SK-N-SH (cell line): ENCODE measurements around the gene NOPCHAP1. TPM values are rescaled to one million over a fixed set of nuclear protein-coding genes. Genes with fewer than 3 reads are reported as not detected.

ENCODE experiments used
- CTCF ChIA-PET: fragments of 300-600, 350-600 bp; formaldehyde crosslinking; extraction: SDS; loops from one replicate; lab custom pipeline; 2021; lab: Yijun Ruan, JAX
- POLR2A ChIA-PET: fragments of 350-600 bp; sonication (Branson Sonifier 250); formaldehyde crosslinking; extraction: SDS; loops from one replicate; lab custom pipeline; 2020; ENCODE audit warnings: antibody characterized with exemption, inconsistent platforms; lab: Yijun Ruan, JAX
- DNase-seq: peaks from one replicate; pipeline ENCODE4 v3.0.0; 2012
- H2AFZ ChIP-seq: fragments of 200-600 bp; sonication (generic); 2 replicates; pipeline ENCODE4 v1.8.1; 2016; ENCODE audit warnings: antibody characterized with exemption, mild to moderate bottlenecking, low read depth
- H3F3A ChIP-seq: fragments of 200-600 bp; sonication (generic); replicated peaks from 2 replicates; pipeline ENCODE3; 2016; ENCODE audit warnings: antibody characterized with exemption, mild to moderate bottlenecking; ENCODE audit not compliant: insufficient read depth
- H3K27ac ChIP-seq, 2 experiments: fragments of 200-500 bp in 1 of 2; fragments of 200-600 bp in 1 of 2; sonication (Bioruptor generic) in 1 of 2; sonication (generic), shearing (Covaris generic) in 1 of 2; 2 replicates each; pipeline versions ENCODE4 v1.5.1 to v1.6.1; 2014 to 2016; ENCODE audit warnings: low read depth in 2 of 2, inconsistent platforms in 1 of 2, low read length in 1 of 2, mild to moderate bottlenecking in 1 of 2, mixed read lengths in 1 of 2
- H3K27me3 ChIP-seq: fragments of 200-600 bp; sonication (generic), shearing (Covaris generic); 2 replicates; pipeline ENCODE4 v1.6.1; 2016; ENCODE audit warnings: mixed run types; ENCODE audit not compliant: insufficient read depth
- H3K36me3 ChIP-seq, 2 experiments: fragments of 200-500 bp in 1 of 2; fragments of 200-600 bp in 1 of 2; sonication (Bioruptor generic) in 1 of 2; sonication (generic) in 1 of 2; replicated peaks in 1 of 2; 2 replicates each; pipeline versions ENCODE3 to v1.5.1; 2014 to 2016; ENCODE audit warnings: low read length in 1 of 2, mild to moderate bottlenecking in 1 of 2; ENCODE audit not compliant: insufficient read depth in 2 of 2, control insufficient read depth in 1 of 2
- H3K4me1 ChIP-seq, 2 experiments: fragments of 200-500 bp in 1 of 2; fragments of 200-600 bp in 1 of 2; sonication (Bioruptor generic) in 1 of 2; sonication (generic), shearing (Covaris generic) in 1 of 2; 2 replicates each; pipeline versions ENCODE4 v1.5.1 to v1.6.1; 2014 to 2016; ENCODE audit warnings: low read depth in 1 of 2, low read length in 1 of 2, mixed run types in 1 of 2; ENCODE audit not compliant: insufficient read depth in 2 of 2, control insufficient read depth in 1 of 2
- H3K4me2 ChIP-seq: fragments of 200-600 bp; sonication (generic), shearing (Covaris generic); 2 replicates; pipeline ENCODE4 v1.6.1; 2017; ENCODE audit warnings: mixed run types
- H3K4me3 ChIP-seq, 2 experiments: fragments of 200-500 bp in 1 of 2; fragments of 200-600 bp in 1 of 2; sonication (Bioruptor generic) in 1 of 2; sonication (generic), shearing (Covaris generic) in 1 of 2; 2 replicates each; pipeline versions ENCODE4 v1.5.1 to v1.8.1; 2014 to 2016; ENCODE audit warnings: low read depth in 2 of 2, inconsistent platforms in 1 of 2, low read length in 1 of 2, mild to moderate bottlenecking in 1 of 2, mixed read lengths in 1 of 2, moderate library complexity in 1 of 2
- H3K79me2 ChIP-seq: fragments of 200-600 bp; sonication (generic); 2 replicates; pipeline ENCODE4 v1.8.1; 2017; ENCODE audit warnings: mild to moderate bottlenecking; ENCODE audit not compliant: insufficient read depth
- H3K9ac ChIP-seq: fragments of 200-600 bp; sonication (generic); 2 replicates; pipeline ENCODE4 v1.6.1; 2017; ENCODE audit warnings: mixed run types
- H3K9me2 ChIP-seq: fragments of 200-600 bp; sonication (generic); 2 replicates; pipeline ENCODE4 v1.6.1; 2017; ENCODE audit warnings: mixed run types
- H3K9me3 ChIP-seq: fragments of 200-600 bp; sonication (generic); 2 replicates; pipeline ENCODE4 v1.6.1; 2017; ENCODE audit warnings: mixed run types, mild to moderate bottlenecking, moderate library complexity
- H4K20me1 ChIP-seq: fragments of 200-600 bp; sonication (generic); 2 replicates; pipeline ENCODE4 v1.6.1; 2017; ENCODE audit warnings: mild to moderate bottlenecking, mixed run types; ENCODE audit not compliant: insufficient read depth
- CHD2 ChIP-seq: fragments of 150-350 bp; IDR thresholded peaks from 2 replicates; pipeline ENCODE4 v1.6.1; 2018; ENCODE audit warnings: low read length; ENCODE audit not compliant: partially characterized antibody
- FOSL2 ChIP-seq: IDR thresholded peaks from 2 replicates; pipeline ENCODE4 v1.4.0; 2012; ENCODE audit warnings: low read depth, mild to moderate bottlenecking, moderate library complexity, borderline replicate concordance
- GATA2 ChIP-seq: sonication (generic); formaldehyde crosslinking; IDR thresholded peaks from 2 replicates; pipeline ENCODE4 v1.5.0; 2020; ENCODE audit warnings: mild to moderate bottlenecking, missing genetic modification reagents
- JUND ChIP-seq: IDR thresholded peaks from 2 replicates; pipeline ENCODE4 v1.4.0; 2012
- MEF2A ChIP-seq: IDR thresholded peaks from 2 replicates; pipeline ENCODE4 v1.4.0; 2012; ENCODE audit warnings: low read depth, borderline replicate concordance
- RAD21 ChIP-seq: IDR thresholded peaks from 2 replicates; pipeline ENCODE4 v1.6.1; 2012; ENCODE audit warnings: mild to moderate bottlenecking, low read length
- SIN3A ChIP-seq: IDR thresholded peaks from 2 replicates; pipeline ENCODE4 v1.6.1; 2012; ENCODE audit warnings: low read depth, mild to moderate bottlenecking, low read length, moderate library complexity, borderline replicate concordance
- SMC3 ChIP-seq: IDR thresholded peaks from 2 replicates; pipeline ENCODE4 v1.6.1; 2012; ENCODE audit warnings: low read depth, low read length, improper control_type of control experiment
- TEAD4 ChIP-seq: IDR thresholded peaks from 2 replicates; pipeline ENCODE4 v1.4.0; 2012; ENCODE audit warnings: mild to moderate bottlenecking, borderline replicate concordance; ENCODE audit not compliant: insufficient read depth
- YY1 ChIP-seq: IDR thresholded peaks from 2 replicates; pipeline ENCODE4 v1.4.0; 2012; ENCODE audit warnings: low read depth, mild to moderate bottlenecking
- WGBS: methylation state at CpG from one replicate; pipeline ENCODE4 v1.1.6; 2017; ENCODE audit warnings: low lambda C conversion rate; 5-methylcytosine and 5-hydroxymethylcytosine counted together
- polyA plus RNA-seq, 3 experiments: library from polyadenylated mRNA; depleted of rRNA; stranded (reverse); fragments of >200 nt; gene quantifications; 2 replicates each; pipeline ENCODE4 v1.2.3, GENCODE V29; 2012
- TF ChIP-seq, protein P1 (sequence below): fragments of 200-600 bp; sonication (generic); IDR thresholded peaks from 2 replicates; pipeline ENCODE4 v1.6.1; 2017; ENCODE audit warnings: antibody characterized with exemption, mild to moderate bottlenecking, moderate library complexity
- TF ChIP-seq, protein P2 (sequence below): IDR thresholded peaks from 2 replicates; pipeline ENCODE4; 2012
- TF ChIP-seq, protein P3 (sequence below): IDR thresholded peaks from 2 replicates; pipeline ENCODE4 v1.4.0; 2012; ENCODE audit warnings: low read depth
- TF ChIP-seq, protein P4 (sequence below): IDR thresholded peaks from 2 replicates; pipeline ENCODE4 v1.4.0; 2012; ENCODE audit warnings: low read depth, borderline replicate concordance
- TF ChIP-seq, protein P5 (sequence below): IDR thresholded peaks from 2 replicates; pipeline ENCODE4 v1.4.0; 2012; ENCODE audit warnings: low read depth, borderline replicate concordance
- TF ChIP-seq, protein P6 (sequence below): IDR thresholded peaks from 2 replicates; pipeline ENCODE4 v1.6.1; 2012; ENCODE audit warnings: mild to moderate bottlenecking, low read depth, low read length, moderate library complexity

The NOPCHAP1 gene
- polyA plus RNA-seq, 1 of the 3 experiments (the other 2 are of a cell fraction) = 17.3 TPM

DNA sequence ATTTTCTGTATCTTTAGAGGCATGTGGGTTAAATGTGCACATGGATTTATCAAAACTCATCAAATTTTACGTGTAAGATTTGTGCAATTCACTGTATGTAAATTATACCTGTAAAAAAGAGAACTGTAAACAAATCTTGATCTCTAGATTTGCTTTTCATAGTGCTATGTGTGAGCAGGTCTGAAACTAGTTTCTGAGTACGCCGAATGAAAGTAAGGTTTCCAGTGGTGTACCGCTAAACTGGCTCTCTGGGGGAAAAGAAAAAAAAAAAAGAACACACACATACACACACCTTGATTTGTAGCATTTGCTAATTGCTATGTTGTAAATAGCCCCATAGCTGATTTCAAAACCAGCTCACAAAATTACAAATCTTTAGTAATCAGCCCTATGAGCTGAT lies 19.4 kb upstream of the NOPCHAP1 start:
- no peaks in the 10 kb centered on the region for H4K20me1 ChIP-seq
- H2AFZ ChIP-seq = no peak overlapping the region
- 92% methylated on average over 4 of the region's 4 CpGs for WGBS
- H3K79me2 ChIP-seq = no peaks in the 10 kb centered on the region
- no peaks in the 10 kb centered on the region for H3K9me2 ChIP-seq
- H3K36me3 ChIP-seq = no peaks in the 10 kb centered on the region
- H3K9me3 ChIP-seq = no peaks in the 10 kb centered on the region
- no peaks in the 10 kb centered on the region for H3K4me1 ChIP-seq
- no peaks in the 10 kb centered on the region for H3K27me3 ChIP-seq
- POLR2A ChIA-PET = no interaction called here
- no peaks in the 10 kb centered on the region for H3F3A ChIP-seq
- no peak overlapping the region for H3K9ac ChIP-seq
- no peak for DNase-seq
- H3K27ac ChIP-seq = no peak overlapping the region
- no peak overlapping the region for H3K4me3 ChIP-seq
- CTCF ChIA-PET = interaction anchor here (1.1 to 1.5 kb wide), 3 partner anchors 9 to 585 kb away, joined by 3 to 5 read pairs (median 5); partner anchors contain the start of gene SLC41A2
- no peak overlapping the region for H3K4me2 ChIP-seq
- no peak for TF ChIP-seq GATA2 (CRISPR knock-in tag)
- no peak for TF ChIP-seq SMC3
- no peak for TF ChIP-seq CHD2
- no peak for TF ChIP-seq FOSL2
- TF ChIP-seq, protein P1, sequence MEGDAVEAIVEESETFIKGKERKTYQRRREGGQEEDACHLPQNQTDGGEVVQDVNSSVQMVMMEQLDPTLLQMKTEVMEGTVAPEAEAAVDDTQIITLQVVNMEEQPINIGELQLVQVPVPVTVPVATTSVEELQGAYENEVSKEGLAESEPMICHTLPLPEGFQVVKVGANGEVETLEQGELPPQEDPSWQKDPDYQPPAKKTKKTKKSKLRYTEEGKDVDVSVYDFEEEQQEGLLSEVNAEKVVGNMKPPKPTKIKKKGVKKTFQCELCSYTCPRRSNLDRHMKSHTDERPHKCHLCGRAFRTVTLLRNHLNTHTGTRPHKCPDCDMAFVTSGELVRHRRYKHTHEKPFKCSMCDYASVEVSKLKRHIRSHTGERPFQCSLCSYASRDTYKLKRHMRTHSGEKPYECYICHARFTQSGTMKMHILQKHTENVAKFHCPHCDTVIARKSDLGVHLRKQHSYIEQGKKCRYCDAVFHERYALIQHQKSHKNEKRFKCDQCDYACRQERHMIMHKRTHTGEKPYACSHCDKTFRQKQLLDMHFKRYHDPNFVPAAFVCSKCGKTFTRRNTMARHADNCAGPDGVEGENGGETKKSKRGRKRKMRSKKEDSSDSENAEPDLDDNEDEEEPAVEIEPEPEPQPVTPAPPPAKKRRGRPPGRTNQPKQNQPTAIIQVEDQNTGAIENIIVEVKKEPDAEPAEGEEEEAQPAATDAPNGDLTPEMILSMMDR = no peak
- no peak for TF ChIP-seq RAD21
- TF ChIP-seq, protein P2, sequence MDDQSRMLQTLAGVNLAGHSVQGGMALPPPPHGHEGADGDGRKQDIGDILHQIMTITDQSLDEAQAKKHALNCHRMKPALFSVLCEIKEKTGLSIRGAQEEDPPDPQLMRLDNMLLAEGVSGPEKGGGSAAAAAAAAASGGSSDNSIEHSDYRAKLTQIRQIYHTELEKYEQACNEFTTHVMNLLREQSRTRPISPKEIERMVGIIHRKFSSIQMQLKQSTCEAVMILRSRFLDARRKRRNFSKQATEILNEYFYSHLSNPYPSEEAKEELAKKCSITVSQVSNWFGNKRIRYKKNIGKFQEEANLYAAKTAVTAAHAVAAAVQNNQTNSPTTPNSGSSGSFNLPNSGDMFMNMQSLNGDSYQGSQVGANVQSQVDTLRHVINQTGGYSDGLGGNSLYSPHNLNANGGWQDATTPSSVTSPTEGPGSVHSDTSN = no peak
- TF ChIP-seq, protein P3, sequence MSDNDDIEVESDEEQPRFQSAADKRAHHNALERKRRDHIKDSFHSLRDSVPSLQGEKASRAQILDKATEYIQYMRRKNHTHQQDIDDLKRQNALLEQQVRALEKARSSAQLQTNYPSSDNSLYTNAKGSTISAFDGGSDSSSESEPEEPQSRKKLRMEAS = no peak
- TF ChIP-seq TEAD4 = no peak
- no peak for TF ChIP-seq MEF2A
- no peak for TF ChIP-seq YY1
- no peak for TF ChIP-seq SIN3A
- TF ChIP-seq, protein P4, sequence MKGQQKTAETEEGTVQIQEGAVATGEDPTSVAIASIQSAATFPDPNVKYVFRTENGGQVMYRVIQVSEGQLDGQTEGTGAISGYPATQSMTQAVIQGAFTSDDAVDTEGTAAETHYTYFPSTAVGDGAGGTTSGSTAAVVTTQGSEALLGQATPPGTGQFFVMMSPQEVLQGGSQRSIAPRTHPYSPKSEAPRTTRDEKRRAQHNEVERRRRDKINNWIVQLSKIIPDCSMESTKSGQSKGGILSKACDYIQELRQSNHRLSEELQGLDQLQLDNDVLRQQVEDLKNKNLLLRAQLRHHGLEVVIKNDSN = no peak
- TF ChIP-seq JUND = no peak
- TF ChIP-seq, protein P5, sequence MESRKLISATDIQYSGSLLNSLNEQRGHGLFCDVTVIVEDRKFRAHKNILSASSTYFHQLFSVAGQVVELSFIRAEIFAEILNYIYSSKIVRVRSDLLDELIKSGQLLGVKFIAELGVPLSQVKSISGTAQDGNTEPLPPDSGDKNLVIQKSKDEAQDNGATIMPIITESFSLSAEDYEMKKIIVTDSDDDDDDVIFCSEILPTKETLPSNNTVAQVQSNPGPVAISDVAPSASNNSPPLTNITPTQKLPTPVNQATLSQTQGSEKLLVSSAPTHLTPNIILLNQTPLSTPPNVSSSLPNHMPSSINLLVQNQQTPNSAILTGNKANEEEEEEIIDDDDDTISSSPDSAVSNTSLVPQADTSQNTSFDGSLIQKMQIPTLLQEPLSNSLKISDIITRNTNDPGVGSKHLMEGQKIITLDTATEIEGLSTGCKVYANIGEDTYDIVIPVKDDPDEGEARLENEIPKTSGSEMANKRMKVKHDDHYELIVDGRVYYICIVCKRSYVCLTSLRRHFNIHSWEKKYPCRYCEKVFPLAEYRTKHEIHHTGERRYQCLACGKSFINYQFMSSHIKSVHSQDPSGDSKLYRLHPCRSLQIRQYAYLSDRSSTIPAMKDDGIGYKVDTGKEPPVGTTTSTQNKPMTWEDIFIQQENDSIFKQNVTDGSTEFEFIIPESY = no peak
- TF ChIP-seq, protein P6, sequence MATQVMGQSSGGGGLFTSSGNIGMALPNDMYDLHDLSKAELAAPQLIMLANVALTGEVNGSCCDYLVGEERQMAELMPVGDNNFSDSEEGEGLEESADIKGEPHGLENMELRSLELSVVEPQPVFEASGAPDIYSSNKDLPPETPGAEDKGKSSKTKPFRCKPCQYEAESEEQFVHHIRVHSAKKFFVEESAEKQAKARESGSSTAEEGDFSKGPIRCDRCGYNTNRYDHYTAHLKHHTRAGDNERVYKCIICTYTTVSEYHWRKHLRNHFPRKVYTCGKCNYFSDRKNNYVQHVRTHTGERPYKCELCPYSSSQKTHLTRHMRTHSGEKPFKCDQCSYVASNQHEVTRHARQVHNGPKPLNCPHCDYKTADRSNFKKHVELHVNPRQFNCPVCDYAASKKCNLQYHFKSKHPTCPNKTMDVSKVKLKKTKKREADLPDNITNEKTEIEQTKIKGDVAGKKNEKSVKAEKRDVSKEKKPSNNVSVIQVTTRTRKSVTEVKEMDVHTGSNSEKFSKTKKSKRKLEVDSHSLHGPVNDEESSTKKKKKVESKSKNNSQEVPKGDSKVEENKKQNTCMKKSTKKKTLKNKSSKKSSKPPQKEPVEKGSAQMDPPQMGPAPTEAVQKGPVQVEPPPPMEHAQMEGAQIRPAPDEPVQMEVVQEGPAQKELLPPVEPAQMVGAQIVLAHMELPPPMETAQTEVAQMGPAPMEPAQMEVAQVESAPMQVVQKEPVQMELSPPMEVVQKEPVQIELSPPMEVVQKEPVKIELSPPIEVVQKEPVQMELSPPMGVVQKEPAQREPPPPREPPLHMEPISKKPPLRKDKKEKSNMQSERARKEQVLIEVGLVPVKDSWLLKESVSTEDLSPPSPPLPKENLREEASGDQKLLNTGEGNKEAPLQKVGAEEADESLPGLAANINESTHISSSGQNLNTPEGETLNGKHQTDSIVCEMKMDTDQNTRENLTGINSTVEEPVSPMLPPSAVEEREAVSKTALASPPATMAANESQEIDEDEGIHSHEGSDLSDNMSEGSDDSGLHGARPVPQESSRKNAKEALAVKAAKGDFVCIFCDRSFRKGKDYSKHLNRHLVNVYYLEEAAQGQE = no peak
